Dedifferentiated amniotic fluid mesenchymal stem cell (primary cell): Measurements from ENCODE around the gene SH3GL3.

ENCODE experiments used
- DNase-seq: peaks from one replicate; pipeline ENCODE4 v3.0.0-alpha.2; 2016; ENCODE audit errors: extremely low spot score

The SH3GL3 gene

GRCh38 chr15:83446904-83447709 lies at the start of gene SH3GL3:
SH3GL3 (plus strand) TSS chr15:83447341; CDS start chr15:83447534, 193 bp downstream.
- peak; percentile 30 for DNase-seq

- DNase-seq = peak; percentile 37
Observed at GRCh38 chr15:83398626-83399025, 48.5 kb upstream of the SH3GL3 start.

GRCh38 chr15:83404121-83404520 lies 43.0 kb upstream of the SH3GL3 start:
- DNase-seq = no peak

- DNase-seq = no peak
Observed at GRCh38 chr15:83410532-83410931, 36.6 kb upstream of the SH3GL3 start.

GRCh38 chr15:83413054-83413719 lies 34.0 kb upstream of the SH3GL3 start:
- DNase-seq = no peak

- no peak for DNase-seq
Observed at GRCh38 chr15:83422081-83422480, 25.1 kb upstream of the SH3GL3 start.

- no peak for DNase-seq
Observed at GRCh38 chr15:83422541-83422940, 24.6 kb upstream of the SH3GL3 start.

- no peak for DNase-seq
Observed at GRCh38 chr15:83424101-83424500, 23.0 kb upstream of the SH3GL3 start.

GRCh38 chr15:83430441-83430840 lies 16.7 kb upstream of the SH3GL3 start:
- no peak for DNase-seq

GRCh38 chr15:83431521-83431920 lies 15.6 kb upstream of the SH3GL3 start:
- no peak for DNase-seq

GRCh38 chr15:83435202-83435601 lies 11.9 kb upstream of the SH3GL3 start:
- DNase-seq = no peak

GRCh38 chr15:83435782-83436181 lies 11.4 kb upstream of the SH3GL3 start:
- no peak for DNase-seq

- peak; percentile 43 for DNase-seq
Observed at GRCh38 chr15:83436513-83437158, 10.5 kb upstream of the SH3GL3 start.

GRCh38 chr15:83443076-83443847 lies 3.9 kb upstream of the SH3GL3 start:
- no peak for DNase-seq

- DNase-seq = no peak
Observed at GRCh38 chr15:83444936-83445335, 2.2 kb upstream of the SH3GL3 start.

- no peak for DNase-seq
Observed at GRCh38 chr15:83445643-83446042, 1.5 kb upstream of the SH3GL3 start.

- no peak for DNase-seq
Observed at GRCh38 chr15:83446417-83446816, 724 bp upstream of the SH3GL3 start.

GRCh38 chr15:83449250-83449671 lies 2.1 kb downstream of the SH3GL3 start:
- DNase-seq = no peak

GRCh38 chr15:83449937-83450506 lies 2.9 kb downstream of the SH3GL3 start:
- DNase-seq = no peak

GRCh38 chr15:83457149-83457548 lies 10.0 kb downstream of the SH3GL3 start:
- no peak for DNase-seq

- no peak for DNase-seq
Observed at GRCh38 chr15:83458381-83458780, 11.2 kb downstream of the SH3GL3 start.

- DNase-seq = no peak
Observed at GRCh38 chr15:83462026-83462425, 14.9 kb downstream of the SH3GL3 start.
